Frontal cortex (tissue), 4 donors: ENCODE results near the gene TMEM201. TPM values are rescaled to one million over a fixed set of nuclear protein-coding genes. Genes with fewer than 3 reads are reported as not detected.
A peak's percentile ranks its signal among the peaks of the same experiment; 100 is the strongest.
"Not testable (repeated sequence)": the region's sequence is repeated elsewhere in the genome, so short reads cannot be mapped to it uniquely, and the experiment has no call there.

ENCODE experiments used
- DNase-seq, 2 donors: peaks; one replicate each; pipeline ENCODE4 v3.0.0; 2012; ENCODE audit warnings: low spot score in 2 of 2
- FAIRE-seq: peaks from 2 replicates; lab custom pipeline; 2012; peaks lifted over from hg19 to GRCh38; lab: Jason Lieb, UNC
- total RNA-seq: library from RNA; depleted of rRNA; stranded (reverse); fragments of >200 nt; gene quantifications from one replicate; pipeline ENCODE4 v1.2.3, GENCODE V29; 2014
- donor health status: control.
- donor health status: control.
- donor health status: control.

TMEM201 gene
- 3.7 TPM for total RNA-seq

DNA sequence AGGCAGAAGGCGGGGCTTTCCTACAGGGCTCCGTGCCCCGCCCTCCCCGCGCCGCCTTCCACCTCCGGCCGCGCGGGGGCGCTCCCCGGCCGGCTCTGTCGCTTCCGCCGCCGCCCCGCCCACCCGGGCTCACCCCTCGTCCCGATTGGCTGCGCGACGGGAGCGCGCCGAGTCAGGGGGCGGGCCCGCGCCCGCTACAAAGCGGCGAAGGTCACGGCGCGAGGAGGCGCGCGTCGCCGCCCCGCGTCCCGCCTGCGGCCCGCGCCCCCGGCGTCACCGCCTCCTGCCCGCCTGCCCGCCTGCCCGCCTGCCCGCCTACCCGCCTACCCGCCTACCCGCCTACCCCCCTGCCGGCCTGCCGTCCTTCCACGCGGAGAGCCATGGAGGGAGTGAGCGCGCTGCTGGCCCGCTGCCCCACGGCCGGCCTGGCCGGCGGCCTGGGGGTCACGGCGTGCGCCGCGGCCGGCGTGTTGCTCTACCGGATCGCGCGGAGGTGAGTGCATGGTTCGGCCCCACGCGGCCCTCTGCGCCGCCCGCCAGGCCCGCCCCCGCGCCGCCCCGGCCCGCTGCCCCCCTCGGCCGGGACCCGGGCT, at the start of gene TMEM201:
Gene TMEM201, plus strand, starts transcription at position 361 of the 593 bp plus-strand sequence. Its CDS starts 20 bp downstream, at position 381.
- peak; percentile 96 to 97 for DNase-seq
- no peak for FAIRE-seq

GRCh38 chr1:9539165-9539828, 49.4 kb upstream of the TMEM201 start, which contains the start of gene SLC25A33:
Gene SLC25A33 (plus strand): TSS chr1:9539465. CDS start chr1:9539692, 227 bp downstream.
- FAIRE-seq, result no peak
- DNase-seq, result peak; percentile 96 to 97

GRCh38 chr1:9539829-9540550, 48.7 kb upstream of the TMEM201 start:
- peak; percentile 63 to 70 for DNase-seq
- no peak for FAIRE-seq

GRCh38 chr1:9542430-9542829, 46.3 kb upstream of the TMEM201 start:
- DNase-seq (no peak), FAIRE-seq (no peak)

GRCh38 chr1:9544926-9545325, 43.8 kb upstream of the TMEM201 start:
- FAIRE-seq (no peak), DNase-seq (no peak)

GRCh38 chr1:9549955-9550546, 38.7 kb upstream of the TMEM201 start:
- FAIRE-seq (no peak), DNase-seq (no peak)

DNA sequence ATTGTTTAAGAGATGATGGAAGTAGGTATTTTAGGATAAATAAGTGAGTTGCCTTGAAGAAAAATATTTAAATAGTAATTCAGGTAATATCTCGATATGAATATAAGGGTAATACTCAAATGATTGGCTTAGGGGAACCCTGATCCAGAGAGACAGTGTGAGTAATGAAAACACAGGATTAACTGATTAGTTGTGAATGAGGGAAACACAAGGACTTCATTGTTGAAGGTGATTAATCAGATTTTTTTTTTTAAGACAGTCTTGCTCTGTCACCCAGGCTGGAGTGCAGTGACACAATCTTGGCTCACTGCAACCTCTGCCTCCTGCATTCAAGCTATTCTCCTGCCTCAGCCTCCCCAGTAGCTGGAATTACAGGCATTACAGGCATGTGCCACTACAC, 36.7 kb upstream of the TMEM201 start:
- FAIRE-seq, result no peak
- DNase-seq, result no peak

DNA sequence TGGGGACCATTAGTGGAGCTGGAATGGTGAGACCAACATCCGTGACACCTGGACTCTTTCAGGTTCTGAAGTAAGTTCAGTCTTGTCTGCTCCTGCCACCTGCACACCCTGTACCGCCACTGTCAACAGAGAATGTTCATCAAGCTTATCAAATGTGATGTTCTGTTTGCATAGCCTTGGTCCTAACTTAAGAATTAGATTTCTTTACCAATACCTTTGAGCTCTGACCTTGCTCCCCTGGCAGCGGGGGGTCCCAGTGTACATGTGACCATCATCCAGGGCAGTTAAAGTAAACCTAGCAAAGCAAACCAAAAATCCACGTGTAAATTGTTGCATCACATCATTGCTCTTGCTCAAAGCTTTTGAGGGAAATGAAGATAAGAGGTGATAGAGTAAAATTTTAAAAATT, 35.0 kb upstream of the TMEM201 start:
- no peak for DNase-seq
- FAIRE-seq, result no peak

DNA sequence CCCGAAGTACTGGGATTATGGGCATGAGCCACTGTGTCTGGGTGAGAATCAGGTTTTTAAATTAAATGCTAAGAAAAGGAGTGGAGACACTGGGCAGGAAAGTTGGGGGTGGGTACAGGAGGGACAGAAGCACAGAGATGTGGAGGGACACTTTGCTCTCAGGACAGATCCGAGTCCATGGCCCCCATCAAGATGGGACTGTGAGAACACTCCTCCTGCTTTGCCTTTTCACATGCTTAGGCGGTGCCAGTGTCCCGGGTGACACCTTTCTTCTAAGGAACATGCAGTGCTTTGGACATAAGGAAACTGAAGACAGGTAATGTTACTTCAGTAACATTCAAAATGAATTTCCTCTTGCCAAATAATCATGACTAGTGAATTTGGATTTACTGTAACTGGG, 32.8 kb upstream of the TMEM201 start:
- DNase-seq (no peak), FAIRE-seq (no peak)

DNA sequence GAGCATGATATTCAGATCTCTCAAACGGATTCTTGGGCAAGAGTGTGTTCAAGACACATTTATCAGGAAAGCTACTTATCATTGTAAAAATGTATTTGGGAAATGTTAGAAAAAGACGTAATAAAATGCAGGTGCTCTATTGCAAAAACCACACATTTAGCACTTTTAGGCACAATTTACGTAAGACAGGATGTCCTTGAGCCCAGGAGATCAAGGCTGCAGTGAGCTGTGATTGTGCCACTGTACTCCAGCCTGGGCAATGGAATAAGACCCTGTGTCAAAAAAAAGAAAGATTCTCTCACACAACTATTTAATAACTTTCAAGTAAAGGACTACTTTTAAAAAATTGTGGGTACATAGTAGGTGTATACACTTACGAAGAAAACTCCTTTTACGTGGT, 31.1 kb upstream of the TMEM201 start:
- DNase-seq, result no peak
- no peak for FAIRE-seq

- DNase-seq, result no peak
- FAIRE-seq, result no peak
Measured at GRCh38 chr1:9558271-9558945, 30.3 kb upstream of the TMEM201 start.

DNA sequence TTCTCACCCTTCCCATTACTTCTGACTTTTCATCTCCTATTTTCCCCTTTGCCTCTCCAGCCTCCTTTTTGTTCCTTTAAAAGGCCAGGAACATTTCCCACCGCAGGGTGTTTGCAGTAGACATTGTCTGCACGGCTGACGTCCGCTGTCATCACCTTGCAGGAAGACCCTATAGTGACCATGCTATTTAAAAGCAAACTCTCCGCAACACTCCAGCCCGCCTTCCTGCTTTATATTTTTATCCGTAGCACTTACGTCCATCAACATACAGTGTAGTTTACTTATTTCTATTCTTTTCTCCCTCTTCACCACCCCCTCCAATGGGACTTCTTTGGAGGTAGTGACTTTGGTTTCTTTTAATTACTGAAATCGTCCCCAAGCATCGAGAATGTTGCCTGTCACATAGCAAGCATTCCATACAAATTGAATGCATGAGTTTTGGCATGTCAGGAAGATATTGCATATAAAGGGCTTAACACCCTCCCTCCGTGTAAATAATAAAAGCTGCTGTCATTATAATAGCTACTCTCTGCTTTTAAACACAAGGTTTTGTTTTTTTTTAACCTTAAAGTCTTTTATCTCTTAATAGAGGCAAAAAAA, 29.7 kb upstream of the TMEM201 start:
- no peak for FAIRE-seq
- DNase-seq, result no peak

GRCh38 chr1:9559673-9560072, 29.0 kb upstream of the TMEM201 start:
- no peak for FAIRE-seq

GRCh38 chr1:9560090-9560489, 28.6 kb upstream of the TMEM201 start:
- not testable (repeated sequence) for DNase-seq, FAIRE-seq

More at GRCh38 chr1:9559673-9560072, 29.0 kb upstream of the TMEM201 start:
- DNase-seq, result no peak

DNA sequence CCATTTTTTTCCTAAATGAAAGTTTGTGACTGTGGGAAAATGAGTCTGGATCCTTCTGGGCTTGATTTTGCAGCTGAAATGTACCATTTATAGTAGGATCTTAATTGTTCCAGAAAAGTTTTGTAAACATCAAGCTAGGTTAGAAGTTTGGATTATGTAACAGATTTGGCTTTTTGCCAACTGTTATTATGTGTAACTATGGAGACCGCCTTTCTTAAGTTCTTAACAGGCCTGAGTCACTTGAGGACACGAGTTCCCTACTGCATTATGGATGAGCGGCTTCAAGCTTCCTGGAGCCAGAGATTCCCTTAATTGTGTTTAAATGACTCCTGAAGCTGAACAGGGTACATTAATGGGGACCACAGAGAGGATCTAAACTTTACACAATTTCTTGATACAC, 27.3 kb upstream of the TMEM201 start:
- no peak for FAIRE-seq
- DNase-seq, result peak in 1 of 2 donors; percentile 64

GRCh38 chr1:9569267-9569666, 19.4 kb upstream of the TMEM201 start:
- no peak for FAIRE-seq
- DNase-seq, result no peak

- not testable (repeated sequence) for FAIRE-seq, DNase-seq
Measured at GRCh38 chr1:9570886-9571529, 17.7 kb upstream of the TMEM201 start.

DNA sequence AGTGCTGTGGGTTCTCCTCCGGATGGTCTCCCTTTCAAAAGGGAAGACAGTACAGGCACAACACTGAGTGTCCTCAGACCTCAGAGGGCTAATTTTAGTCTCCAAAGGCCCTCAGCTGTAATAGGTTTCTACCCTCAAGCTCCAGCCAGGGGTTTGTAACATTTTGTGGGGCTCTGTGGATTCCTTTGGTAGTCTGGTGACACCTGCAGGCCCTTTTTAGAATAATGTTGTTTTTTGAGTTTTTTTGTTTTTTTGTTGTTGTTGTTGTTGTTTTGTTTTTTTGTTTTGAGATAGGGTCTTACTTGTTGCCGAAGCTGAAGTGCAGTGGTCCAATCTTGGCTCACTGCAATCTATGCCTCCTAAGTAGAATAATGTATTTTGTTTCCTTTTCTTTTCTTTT, 15.0 kb upstream of the TMEM201 start:
- no peak for DNase-seq
- FAIRE-seq, result no peak

GRCh38 chr1:9575486-9575885, 13.2 kb upstream of the TMEM201 start:
- DNase-seq, result no peak
- FAIRE-seq, result no peak
